NCI-H748 treated with DMSO at 0.1 percent for 48 hours (cell line): ENCODE data around the gene TPGS1.
A peak's percentile ranks its signal among the peaks of the same experiment; 100 is the strongest.

ENCODE experiments used
- DNase-seq: peaks from one replicate; lab custom pipeline; 2025; lab: John Stamatoyannopoulos, UW

Gene TPGS1, protein sequence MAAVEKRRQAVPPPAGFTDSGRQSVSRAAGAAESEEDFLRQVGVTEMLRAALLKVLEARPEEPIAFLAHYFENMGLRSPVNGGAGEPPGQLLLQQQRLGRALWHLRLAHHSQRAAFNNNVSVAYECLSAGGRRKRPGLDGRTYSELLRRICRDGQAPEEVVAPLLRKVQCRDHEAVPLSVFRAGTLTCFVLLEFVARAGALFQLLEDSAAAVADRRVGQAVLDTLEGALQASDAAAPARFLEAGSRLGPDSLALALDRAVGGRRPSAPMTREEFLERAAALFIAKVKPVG

DNA sequence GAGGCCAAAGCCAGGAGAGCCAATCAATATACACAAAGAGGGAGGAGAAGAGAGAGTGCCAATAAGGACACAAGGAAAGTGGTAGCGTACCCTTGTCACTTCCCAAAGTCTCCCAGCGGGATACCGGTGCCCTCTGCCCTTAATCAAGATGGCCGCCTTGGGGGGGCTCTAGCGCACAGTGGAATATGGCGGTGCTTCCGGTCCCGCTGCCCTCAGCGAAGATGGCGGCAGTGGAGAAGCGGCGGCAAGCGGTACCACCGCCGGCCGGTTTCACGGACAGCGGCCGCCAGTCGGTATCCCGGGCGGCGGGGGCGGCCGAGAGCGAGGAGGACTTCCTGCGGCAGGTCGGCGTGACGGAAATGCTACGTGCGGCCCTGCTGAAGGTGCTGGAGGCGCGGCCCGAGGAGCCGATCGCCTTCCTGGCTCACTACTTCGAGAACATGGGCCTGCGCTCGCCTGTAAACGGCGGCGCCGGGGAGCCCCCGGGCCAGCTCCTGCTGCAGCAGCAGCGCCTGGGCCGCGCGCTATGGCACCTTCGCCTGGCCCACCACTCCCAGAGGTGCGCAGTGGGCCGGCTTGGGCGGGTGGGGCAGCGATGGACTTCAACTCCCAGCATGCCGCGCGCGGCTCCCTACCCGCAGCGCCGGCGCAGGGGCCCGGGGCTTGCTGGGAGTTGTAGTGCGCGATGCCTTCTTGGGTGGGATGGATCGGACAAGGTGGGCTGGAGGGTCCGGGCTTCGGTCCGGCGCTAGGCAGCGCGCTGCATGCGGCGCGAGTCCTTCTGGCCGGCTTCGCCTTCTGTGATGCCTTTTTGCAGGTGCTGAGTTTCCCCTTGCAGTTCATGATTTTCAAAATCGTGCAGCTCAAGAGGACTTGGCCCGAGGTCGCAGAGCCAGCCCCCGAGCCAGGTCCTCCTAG, at the start of gene TPGS1:
Gene TPGS1 (plus strand): TSS at position 212 of the 918 bp plus-strand sequence. CDS start 10 bp downstream, at position 222.
- DNase-seq: peak; percentile 24

DNA sequence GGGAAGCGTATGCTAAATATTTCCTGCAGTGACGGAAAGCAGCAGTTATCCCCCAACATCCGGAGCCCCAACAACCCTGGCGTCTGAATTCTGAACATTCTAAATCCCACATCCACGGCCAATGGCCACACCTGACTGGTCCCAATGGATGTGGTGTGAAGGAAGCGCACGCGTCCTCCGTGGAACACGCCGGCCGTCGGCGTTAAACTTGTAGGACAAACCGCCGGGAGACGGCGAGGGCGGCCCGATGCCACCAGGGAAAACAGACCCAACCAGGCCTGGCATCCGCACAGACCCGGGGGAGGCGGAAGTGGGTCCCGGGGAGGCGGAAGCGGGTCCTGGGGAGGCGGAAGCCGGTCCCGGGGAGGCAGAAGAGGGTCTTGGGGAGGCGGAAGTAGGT, 49.7 kb upstream of the TPGS1 start:
- no peak for DNase-seq

DNA sequence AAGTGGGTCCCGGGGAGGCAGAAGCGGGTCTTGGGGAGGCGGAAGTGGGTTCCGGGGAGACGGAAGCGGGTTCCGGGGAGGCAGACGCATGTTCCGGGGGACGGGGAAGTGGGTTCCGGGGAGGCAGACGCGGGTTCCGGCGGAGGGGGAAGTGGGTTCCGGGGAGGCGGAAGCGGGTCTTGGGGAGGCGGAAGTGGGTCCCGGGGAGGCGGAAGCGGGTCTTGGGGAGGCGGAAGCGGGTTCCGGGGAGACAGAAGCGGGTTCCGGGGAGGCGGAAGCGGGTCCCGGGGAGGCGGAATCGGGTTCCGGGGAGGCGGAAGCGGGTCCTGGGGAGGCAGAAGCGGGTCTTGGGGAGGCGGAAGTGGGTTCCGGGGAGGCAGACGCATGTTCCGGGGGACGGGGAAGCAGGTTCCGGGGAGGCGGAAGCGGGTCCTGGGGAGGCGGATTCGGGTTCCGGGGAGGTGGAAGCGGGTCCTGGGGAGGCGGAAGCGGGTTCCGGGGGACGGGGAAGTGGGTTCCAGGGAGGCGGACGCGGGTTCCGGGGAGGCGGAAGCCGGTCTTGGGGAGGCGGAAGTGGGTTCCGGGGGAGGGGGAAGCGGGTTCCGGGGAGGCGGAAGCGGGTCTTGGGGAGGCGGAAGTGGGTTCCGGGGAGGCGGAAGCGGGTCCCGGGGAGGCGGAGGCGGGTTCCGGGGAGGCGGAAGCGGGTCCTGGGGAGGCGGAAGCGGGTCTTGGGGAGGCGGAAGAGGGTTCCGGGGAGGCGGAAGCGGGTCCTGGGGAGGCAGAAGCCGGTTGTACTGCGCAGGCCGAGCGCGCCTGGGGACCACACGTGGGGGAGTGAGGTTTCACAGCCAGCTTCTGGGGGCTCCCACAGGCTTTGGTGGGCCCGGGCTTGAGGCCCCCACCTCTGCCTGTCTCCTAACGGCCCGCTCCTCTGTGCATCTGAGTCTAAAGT, 48.9 kb upstream of the TPGS1 start:
- DNase-seq: no peak

DNA sequence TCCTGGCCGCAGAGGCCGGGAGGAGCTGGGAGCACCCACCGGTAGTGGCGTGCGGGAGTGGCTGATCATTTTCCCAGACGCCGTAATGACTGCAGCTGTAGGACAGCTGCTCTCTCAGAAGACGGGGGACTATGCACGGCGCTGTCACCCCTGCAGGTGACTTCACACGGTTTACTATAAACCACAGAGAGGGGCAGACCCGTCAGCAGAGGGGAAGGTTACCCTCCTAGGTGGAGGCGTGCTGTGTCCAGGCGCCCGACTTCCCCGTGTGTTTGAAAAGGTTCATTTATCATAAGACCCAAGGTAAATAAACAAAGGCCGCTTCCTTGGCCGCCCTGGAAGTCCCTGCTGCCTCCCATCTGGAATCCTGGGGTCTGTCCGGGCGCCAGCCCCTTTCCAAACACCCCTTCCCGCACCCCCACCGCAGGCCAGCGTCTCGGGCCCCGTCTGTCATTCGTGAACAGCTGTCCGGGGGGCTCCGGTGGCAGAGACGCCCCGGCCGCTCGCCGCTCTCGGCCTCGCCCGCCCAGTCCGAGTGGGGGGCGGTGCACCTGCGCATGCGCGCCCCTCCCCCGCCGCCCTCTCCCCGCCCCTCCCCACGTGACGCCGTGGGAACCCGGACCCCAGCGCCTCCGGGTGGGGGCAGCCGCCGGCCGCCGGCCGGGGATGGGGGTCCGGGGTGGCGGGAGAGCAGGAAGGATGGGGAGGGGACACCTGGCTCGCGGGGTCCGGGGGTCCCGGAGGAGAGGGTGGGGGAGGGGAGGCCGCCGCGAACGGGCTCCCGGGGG, 47.4 kb upstream of the TPGS1 start:
- peak; percentile 62 for DNase-seq

DNA sequence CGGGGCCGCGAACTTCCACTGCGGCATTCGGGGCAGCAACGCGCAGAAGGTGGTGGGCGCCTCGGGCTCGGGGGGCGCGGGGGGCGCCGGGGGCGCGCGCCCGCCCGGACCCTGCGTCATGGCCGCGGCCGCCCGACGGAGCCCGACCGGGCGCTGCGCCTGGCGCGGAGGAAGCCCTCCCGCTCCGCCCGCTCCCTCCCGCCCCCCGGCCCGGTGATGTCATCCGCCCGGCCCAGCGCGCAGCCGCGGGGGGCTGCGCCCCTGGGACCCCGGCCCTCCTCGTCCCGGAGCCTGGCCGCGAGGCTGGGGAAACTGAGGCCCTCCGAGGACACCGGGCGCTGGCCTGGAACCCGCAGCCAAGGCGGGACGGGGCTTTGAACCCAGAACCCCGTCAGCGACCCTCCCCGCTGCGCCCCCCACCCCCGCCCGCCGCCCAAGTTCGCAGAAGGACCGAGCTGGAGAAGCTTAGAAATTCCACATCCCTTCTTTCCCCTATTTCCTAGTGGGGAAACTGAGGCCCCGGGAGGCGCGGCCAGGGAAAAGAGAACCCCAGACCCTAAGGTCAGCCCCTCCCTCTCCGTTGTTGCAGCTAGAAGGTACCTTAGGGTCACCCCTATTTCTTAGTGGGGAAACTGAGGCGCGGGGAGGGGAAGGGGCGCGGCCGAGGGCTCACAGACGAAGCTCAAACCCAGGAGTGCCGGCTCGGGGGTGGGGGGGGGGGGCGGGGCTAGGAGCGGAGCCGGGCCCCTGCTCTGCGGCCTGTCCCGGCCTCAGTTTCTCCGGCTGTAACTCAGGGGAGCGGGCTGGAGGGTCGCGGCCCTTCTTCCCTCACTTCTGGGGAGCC, 46.2 kb upstream of the TPGS1 start, which contains the start of gene SHC2:
Gene SHC2 (minus strand): TSS at position 157 of the 844 bp plus-strand sequence. CDS start 37 bp downstream, at position 120.
- DNase-seq: no peak

DNA sequence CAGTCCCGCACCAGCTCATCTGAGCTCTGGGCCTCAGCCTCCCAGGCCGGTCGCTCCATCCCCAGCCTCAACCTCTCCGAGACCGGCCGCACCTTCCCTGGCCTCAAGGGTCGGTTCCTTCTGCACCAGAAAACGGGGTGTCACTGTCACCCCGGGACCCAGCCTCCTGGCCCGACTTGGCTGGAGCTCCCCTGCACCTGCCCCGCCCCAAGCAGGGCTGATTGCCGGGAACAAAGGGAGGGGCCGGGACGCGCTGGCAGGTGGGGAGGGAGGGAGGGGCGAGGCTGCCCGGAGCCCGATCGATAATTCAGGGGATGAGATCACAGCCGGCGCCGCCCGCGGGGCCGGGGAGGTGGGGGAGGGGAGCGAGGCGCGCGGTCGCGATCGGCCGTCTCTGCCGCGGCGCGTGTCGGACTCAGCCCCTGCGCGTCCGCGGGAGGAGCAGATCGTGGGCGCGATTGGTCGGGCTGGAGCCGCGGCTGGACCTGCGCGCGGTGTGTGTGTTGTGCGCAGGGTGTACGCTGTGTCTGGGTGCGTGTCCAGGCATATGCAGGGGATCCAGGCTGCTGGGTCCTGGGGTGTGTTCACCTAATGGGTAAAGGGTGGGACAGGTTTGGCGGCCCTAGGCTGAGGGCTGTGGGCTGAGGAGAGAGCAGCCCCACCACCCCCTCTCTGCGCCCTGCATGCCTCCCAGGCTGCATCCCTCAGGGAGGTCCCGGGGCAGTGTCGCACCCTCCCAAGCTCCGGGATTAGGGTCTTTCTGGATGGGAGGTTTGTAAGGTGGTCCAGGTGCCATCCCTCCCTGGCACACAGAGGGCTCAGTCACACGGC, 45.4 kb upstream of the TPGS1 start:
- DNase-seq: peak; percentile 20

DNA sequence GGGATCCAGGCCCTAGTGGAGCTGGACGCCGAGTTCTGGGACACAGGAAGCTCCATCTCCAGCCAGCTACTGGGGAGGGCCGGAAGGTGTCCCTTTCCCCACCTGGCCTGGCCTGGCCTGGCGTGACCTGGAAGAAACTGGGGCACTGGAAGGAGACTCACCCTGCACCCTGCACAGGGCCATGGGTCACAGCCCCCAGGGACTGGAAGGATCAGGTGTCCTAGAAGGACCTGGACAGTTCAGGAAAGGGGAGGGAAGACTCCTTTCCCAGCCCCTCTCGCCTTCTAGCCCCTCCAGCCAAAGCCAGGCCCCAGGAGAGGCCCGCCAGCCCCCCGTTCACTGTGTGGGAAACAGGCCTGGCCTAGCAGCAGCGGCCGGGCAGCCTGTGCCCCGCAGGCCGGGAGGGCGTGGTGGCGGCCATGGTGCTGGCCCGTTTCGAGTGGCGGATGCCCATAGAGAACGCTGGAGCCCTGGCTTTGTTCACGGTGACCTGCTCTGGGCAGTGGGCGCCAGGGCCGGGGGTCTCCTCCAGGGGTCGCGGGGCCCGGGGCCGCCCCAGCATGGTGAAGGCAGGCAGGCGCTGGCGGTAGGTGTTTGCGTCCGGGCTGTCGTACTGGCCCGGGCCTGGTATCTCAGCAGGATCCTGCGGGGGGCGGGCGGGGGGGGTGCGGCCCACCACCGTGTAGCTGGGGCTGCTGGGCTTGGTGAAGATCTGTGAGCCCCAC, 43.7 kb upstream of the TPGS1 start:
- no peak for DNase-seq

DNA sequence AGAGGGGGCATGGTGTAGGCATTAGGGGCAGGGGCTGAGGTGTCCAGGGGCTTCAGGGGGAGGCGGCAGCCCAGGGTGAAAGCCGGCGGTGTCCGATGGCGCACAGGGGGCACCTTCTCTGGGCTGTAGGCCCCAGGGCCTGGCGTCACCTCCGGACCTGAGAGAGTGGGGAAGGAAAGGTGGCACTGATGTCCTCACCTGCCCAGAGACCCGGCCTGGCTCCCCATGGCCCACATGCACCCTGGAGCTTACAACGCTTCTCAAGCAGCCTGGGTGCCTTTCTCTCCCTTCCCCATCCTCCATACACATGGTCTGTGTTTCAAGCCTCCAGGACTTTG, 43.1 kb upstream of the TPGS1 start:
- no peak for DNase-seq

DNA sequence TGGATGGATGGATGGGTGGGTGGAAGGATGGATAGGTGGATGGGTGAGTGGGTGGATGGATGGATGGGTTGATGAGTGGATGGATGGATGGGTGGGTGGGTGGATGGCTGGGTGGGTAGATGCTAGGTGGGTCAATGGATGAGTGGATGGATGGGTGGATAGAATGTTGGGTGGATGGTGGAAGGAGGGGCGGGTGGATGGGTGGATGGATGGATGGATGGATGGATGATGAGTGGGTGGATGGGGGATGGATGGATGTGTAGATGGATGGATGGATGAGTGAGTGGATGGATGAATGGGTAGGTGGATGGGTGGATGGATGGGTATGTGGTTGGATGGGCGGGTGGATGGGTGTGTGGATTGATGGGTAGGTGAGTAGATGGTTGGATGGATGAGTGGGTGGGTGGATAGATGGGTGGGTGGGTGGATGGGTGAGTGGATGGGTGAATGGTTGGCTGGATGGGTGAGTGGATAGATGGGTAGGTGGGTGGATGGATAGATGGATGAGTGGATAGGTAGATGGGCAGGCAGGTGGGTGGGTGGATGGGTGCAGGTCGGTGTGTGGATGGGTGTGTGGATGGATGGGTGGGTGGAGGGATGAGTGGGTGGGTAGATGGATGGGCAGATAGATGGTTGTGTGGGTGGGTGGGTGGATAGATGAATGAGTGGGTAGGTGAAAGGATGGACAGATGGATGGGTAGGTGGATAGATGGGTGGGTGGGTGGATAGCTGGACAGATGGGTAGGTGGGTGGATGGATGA, 42.1 kb upstream of the TPGS1 start:
- DNase-seq: no peak

DNA sequence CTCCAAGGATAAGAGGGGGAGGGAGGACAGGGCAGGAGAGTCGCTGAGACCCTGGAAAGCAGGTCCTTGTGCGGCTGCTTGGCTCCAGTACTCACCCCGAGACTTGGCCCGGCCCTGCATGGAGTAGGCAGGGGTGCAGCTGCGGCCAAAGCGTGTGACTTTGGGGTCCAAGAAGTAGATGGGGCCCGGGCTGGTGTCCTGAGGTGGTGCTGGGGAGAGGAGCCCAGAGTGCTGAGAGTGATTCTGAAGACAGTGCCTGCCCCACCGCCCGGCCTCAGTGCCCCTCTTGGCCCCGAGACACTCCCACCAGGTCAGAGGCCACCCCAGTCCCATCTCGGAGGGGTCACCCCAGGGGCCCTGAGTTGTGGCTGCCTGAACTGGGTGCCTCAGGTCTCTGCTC, 39.7 kb upstream of the TPGS1 start:
- DNase-seq: no peak

DNA sequence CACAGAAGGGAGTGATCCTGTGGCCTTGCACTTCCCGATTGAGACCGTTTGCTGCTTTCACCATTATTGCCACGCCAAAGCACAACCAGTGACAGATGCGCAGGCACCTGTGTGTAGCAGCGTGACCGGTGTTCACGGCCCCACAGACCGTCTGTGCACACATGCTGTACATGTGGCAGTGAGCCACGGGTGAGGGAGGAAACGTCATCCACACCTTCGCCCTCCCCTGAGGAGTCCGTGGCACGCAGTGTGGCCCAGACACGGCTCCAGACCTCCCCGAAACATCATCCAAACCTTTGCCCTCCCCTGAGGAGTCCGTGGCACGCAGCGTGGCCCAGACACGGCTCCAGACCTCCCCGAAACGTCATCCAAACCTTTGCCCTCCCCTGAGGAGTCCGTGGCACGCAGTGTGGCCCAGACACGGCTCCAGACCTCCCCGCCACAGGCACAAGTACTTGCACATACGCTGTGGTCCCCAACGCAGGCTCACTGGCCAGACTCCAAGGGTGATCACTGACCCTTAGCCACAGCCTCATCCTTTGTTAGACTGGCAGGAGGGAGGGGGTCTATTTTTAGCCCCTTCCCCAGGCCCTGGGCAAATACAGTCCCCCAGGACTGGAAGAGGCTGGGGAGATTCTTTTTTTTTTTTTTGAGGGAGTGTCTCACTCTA, 38.6 kb upstream of the TPGS1 start:
- DNase-seq: no peak

DNA sequence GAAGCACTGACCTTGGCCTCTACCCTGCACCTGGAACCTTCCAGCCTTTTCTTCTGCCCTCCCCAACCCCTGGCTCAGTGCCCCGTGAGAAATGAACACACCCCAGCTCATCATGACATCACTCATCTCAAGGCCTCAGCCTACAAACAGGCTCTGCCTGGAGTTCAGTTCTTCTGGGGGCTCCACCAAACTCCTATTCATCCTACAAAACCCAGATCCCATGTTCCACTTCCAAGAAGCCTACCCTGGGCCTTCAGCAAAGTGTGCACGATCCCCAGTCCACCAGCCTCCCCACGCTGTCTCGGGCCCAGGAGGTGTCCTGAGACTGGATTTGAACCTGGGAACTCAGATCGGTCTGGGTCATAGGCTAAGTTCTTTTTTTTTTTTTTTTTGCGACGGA, 37.5 kb upstream of the TPGS1 start:
- DNase-seq: no peak

DNA sequence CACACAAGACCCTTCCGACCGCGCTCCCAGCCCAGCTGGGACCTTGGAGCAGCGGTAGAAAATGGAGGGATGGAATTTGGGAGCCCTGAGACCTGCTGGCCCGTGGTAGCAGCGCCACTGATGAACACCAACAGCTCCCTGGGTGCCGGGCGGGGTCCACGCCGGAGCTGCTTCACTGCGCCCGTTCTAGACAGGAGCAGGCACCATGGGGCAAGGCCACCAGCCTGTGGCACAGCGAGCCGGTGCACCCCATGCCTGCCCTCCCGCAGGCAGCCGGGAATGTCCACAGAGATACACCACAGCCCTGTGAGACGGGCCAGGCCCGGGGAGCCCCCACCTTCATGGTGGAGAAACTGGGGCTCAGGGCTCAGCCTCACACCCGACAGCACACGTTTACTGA, 36.6 kb upstream of the TPGS1 start:
- DNase-seq: no peak

DNA sequence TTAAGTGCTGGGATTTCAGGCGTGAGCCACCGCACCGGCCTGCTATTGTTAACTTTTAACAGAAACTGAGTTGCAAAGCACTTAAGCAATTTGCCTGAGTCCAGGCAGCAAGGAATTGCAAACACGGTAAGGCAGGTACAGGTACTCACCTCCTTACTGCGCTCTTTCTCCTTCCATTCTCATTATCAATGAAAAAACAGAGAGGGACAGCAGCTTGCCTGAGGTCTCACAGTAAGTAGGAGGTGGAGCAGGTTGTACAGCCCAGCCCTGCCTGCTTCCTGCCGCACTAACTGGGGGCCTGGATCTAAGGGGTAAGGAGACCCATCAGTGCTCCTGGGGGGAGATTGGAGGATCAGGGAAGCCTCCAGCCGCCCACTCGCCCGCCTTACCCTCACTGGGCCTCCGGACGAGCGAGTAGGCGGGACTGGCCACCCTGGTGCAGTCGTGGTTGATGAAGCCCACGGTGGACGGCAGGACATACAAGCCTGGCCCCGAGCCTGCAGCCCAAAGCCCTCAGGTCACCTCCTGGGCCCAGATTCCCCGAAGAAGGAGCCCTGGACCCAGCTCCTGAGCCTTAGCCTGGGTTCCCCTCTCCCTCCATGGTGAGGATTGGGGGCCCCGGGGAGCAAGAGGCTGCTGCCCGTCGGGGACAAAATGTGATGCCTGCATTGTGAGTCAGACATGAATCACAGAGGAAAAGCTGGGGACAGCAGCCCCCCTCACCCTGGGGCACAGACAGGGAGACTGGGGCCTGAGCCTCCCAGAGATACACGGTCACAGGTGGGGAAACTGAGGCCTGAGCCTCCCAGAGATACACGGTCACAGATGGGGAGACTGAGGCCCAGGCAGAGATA, 35.1 kb upstream of the TPGS1 start:
- DNase-seq: no peak

DNA sequence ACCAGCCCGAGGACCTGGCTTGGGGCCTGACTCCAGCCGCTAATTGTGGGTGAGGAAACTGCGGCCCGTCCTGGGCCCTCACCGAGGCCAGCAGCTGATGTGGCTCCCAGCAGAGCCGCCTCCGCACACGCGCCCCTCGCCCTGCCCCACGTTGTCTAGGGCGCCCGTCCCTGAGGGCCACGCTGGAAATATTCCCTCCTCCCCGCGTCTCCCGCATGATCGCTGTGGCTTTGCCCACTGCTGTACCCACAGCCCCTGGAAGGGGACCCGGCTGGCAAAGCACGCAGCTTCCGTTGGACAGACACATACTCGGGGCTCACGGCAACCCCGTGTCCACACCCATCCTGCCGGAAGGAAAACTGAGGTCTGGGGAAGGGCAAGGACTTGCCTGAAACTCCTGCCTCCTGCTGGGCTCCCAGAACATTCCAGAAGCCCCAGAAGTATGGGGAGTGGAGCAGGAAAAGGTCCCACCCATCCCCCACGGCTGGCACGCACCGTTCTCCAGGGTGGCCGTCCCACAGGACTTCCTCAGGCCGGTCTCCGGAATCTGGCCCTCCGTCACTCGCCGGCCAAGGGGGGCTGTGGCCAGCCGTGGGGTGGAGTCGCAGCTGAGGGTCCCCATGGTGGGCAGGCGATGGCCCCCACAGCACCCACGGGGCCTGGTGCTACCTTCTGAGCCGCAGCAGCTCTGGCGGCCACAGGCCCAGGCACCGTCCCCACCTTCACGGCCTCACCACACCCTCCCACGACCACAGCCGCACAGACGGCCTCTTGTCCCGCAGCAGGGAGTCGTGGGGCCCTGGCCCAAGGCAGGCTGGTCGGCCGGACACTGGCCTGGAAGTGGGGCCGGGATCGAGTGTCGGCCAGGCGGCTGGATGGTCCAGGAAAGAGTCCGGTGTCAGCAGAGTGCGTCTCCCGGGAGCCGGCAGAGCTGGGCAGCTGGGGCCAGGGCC, 32.9 kb upstream of the TPGS1 start:
- no peak for DNase-seq
